Endodermal cell (in vitro differentiated cells): ENCODE data around the gene ADGRF5. TPM values are rescaled to one million over a fixed set of nuclear protein-coding genes. Genes with fewer than 3 reads are reported as not detected.

Experiments
- DNase-seq: peaks from one replicate; pipeline ENCODE4 v3.0.0-alpha.2; 2017
- H3K27ac ChIP-seq: 2 replicates; pipeline ENCODE4 v1.5.1; 2013; ENCODE audit warnings: mild to moderate bottlenecking, low read depth, low read length, moderate library complexity
- H3K27me3 ChIP-seq: 2 replicates; pipeline ENCODE4 v1.6.1; 2013; ENCODE audit warnings: mild to moderate bottlenecking, low read length, moderate library complexity; ENCODE audit not compliant: insufficient read depth, control insufficient read depth, poor library complexity, severe bottlenecking
- H3K36me3 ChIP-seq: 2 replicates; pipeline ENCODE4 v1.7.0; 2013; ENCODE audit warnings: mild to moderate bottlenecking, low read length, moderate library complexity; ENCODE audit not compliant: control insufficient read depth, insufficient read depth
- H3K4me1 ChIP-seq: one replicate; pipeline ENCODE4 v1.7.0; 2013; ENCODE audit warnings: low read length; ENCODE audit not compliant: control insufficient read depth, insufficient read depth
- H3K4me3 ChIP-seq: 2 replicates; pipeline ENCODE4 v1.5.1; 2013; ENCODE audit warnings: mild to moderate bottlenecking, low read length, moderate library complexity
- H3K9ac ChIP-seq: 2 replicates; pipeline ENCODE4 v1.6.1; 2013; ENCODE audit warnings: mild to moderate bottlenecking, low read length, moderate library complexity; ENCODE audit not compliant: poor library complexity, severe bottlenecking; ENCODE audit errors: extremely low read depth
- H3K9me3 ChIP-seq: 2 replicates; pipeline ENCODE4 v1.6.1; 2013; ENCODE audit warnings: mild to moderate bottlenecking, low read length, moderate library complexity; ENCODE audit not compliant: control insufficient read depth
- H3K27ac Mint-ChIP-seq: 2 replicates; pipeline ENCODE4 v1.8.0; 2020; ENCODE audit warnings: mixed read lengths
- H3K27me3 Mint-ChIP-seq: 2 replicates; pipeline ENCODE4 v1.8.0; 2021; ENCODE audit warnings: mild to moderate bottlenecking, mixed read lengths; ENCODE audit not compliant: insufficient read depth
- H3K36me3 Mint-ChIP-seq: 2 replicates; pipeline ENCODE4 v1.8.0; 2020; ENCODE audit warnings: low read depth, mixed read lengths
- H3K4me1 Mint-ChIP-seq: 2 replicates; pipeline ENCODE4 v1.8.0; 2020; ENCODE audit warnings: mixed read lengths
- H3K4me3 Mint-ChIP-seq: 2 replicates; pipeline ENCODE4 v1.8.0; 2020; ENCODE audit warnings: mild to moderate bottlenecking, moderate library complexity, mixed read lengths
- H3K9me3 Mint-ChIP-seq: 2 replicates; pipeline ENCODE4 v1.8.0; 2020; ENCODE audit warnings: mild to moderate bottlenecking, mixed read lengths
- WGBS, 2 experiments: methylation state at CpG; one replicate each; pipeline versions ENCODE4 v1.1.5 to v1.1.7; 2013; ENCODE audit warnings: missing lambda C conversion rate in 2 of 2, mixed read lengths in 1 of 2; ENCODE audit not compliant: insufficient coverage in 1 of 2, insufficient read length in 1 of 2; 5-methylcytosine and 5-hydroxymethylcytosine counted together
- total RNA-seq, 2 donors: library from RNA; stranded (reverse); fragmentation: NEBNext Ultra II Directional in 1 of 2; extraction: Animal tissue kit (Norgen Biotek cat#: 25700) in 1 of 2; gene quantifications; 2 replicates in 1 of 2; 3 replicates in 1 of 2; pipeline ENCODE4 v1.2.1, GENCODE V29; 2021
- TF ChIP-seq, protein P1 (sequence below): fragments of 200-600 bp; sonication (generic); conservative IDR thresholded peaks from 2 replicates; pipeline ENCODE4 v1.5.0; 2021; ENCODE audit warnings: antibody characterized with exemption, mild to moderate bottlenecking

ADGRF5 gene
- total RNA-seq, 2 donors from 2014 or later, result not detected

DNA sequence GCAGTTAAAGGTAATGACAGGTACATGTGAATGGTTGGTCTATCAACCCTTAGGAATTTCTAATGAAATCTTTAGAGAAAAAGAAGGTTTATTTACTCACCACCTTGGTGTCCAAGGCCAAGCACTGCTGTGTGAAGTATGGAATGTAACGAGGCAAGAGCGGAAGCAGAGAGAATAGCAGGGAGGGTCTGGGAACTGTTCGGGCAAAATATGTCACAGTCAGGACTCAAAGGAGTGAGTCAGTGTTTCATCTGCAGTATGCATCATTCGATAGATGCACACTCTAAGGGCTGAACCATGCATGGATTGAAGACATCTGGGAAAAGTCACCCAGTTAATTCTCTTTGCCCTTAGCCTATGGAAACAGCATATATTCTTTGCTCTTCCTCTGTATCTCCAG lies 33.2 kb downstream of the ADGRF5 start:
- no peaks in the 10 kb centered on the region for H3K36me3 ChIP-seq
- no peaks in the 10 kb centered on the region for H3K4me1 Mint-ChIP-seq
- WGBS, 2 experiments, result 87 to 95% methylated on average over 4 of the region's 4 CpGs
- H3K9me3 ChIP-seq, result no peaks in the 10 kb centered on the region
- DNase-seq, result no peak
- TF ChIP-seq, protein P1, sequence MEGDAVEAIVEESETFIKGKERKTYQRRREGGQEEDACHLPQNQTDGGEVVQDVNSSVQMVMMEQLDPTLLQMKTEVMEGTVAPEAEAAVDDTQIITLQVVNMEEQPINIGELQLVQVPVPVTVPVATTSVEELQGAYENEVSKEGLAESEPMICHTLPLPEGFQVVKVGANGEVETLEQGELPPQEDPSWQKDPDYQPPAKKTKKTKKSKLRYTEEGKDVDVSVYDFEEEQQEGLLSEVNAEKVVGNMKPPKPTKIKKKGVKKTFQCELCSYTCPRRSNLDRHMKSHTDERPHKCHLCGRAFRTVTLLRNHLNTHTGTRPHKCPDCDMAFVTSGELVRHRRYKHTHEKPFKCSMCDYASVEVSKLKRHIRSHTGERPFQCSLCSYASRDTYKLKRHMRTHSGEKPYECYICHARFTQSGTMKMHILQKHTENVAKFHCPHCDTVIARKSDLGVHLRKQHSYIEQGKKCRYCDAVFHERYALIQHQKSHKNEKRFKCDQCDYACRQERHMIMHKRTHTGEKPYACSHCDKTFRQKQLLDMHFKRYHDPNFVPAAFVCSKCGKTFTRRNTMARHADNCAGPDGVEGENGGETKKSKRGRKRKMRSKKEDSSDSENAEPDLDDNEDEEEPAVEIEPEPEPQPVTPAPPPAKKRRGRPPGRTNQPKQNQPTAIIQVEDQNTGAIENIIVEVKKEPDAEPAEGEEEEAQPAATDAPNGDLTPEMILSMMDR, result no peak
- no peaks in the 10 kb centered on the region for H3K9me3 Mint-ChIP-seq
- H3K36me3 Mint-ChIP-seq, result no peaks in the 10 kb centered on the region
- no peak overlapping the region for H3K4me3 ChIP-seq
- H3K27ac ChIP-seq, result no peak overlapping the region
- no peaks in the 10 kb centered on the region for H3K4me1 ChIP-seq
- no peaks in the 10 kb centered on the region for H3K27me3 ChIP-seq
- H3K27ac Mint-ChIP-seq, result no peak overlapping the region
- no peak overlapping the region for H3K9ac ChIP-seq
- no peak overlapping the region for H3K4me3 Mint-ChIP-seq
- H3K27me3 Mint-ChIP-seq, result no peaks in the 10 kb centered on the region

DNA sequence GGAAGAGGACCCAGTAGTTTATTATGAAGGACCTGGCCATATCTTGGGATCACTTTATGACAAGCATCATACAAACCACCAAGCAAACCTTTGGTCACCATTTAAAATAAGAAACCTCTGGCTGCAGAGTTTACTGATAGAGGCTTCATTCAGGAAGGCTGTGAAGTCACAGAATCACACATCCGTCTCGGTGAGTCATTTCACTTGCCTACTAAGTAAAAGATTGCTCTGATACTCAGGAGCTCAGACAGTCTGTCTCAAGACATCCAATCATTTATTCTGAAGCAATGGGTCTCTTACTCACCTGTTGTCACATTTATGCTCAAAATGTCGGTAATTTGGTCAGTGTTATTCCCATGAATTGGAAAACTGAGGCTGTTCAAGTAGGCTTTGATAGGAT lies 33.7 kb downstream of the ADGRF5 start:
- Mint-ChIP-seq H3K4me3 (no peak overlapping the region), H3K4me1 (no peaks in the 10 kb centered on the region)
- TF ChIP-seq, protein P1, result no peak

GRCh38 chr6:46882645-46883044 lies 39.1 kb downstream of the ADGRF5 start:
- H3K9me3 Mint-ChIP-seq, result no peaks in the 10 kb centered on the region
- Histone ChIP-seq H3K27ac (no peak overlapping the region), H3K4me1 (no peaks in the 10 kb centered on the region), H3K4me3 (no peak overlapping the region), H3K36me3 (no peaks in the 10 kb centered on the region), H3K9me3 (no peaks in the 10 kb centered on the region), H3K27me3 (no peaks in the 10 kb centered on the region), H3K9ac (no peak overlapping the region)
- H3K36me3 Mint-ChIP-seq, result no peaks in the 10 kb centered on the region
- TF ChIP-seq, protein P1, result no peak
- WGBS, 2 experiments, result 79 to 85% methylated on average over 2 of the region's 2 CpGs
- H3K4me3 Mint-ChIP-seq, result no peak overlapping the region
- DNase-seq, result no peak
- no peak overlapping the region for H3K27ac Mint-ChIP-seq
- H3K27me3 Mint-ChIP-seq, result no peaks in the 10 kb centered on the region
- H3K4me1 Mint-ChIP-seq, result no peaks in the 10 kb centered on the region

More for the DNA sequence above, 33.7 kb downstream of the ADGRF5 start:
- no peaks in the 10 kb centered on the region for H3K36me3 ChIP-seq
- H3K27ac Mint-ChIP-seq, result no peak overlapping the region
- no peak for DNase-seq
- WGBS, 2 experiments, result 79 to 81% methylated on average over 3 of the region's 3 CpGs
- no peaks in the 10 kb centered on the region for H3K27me3 Mint-ChIP-seq
- H3K36me3 Mint-ChIP-seq, result no peaks in the 10 kb centered on the region
- H3K4me3 ChIP-seq, result no peak overlapping the region
- no peaks in the 10 kb centered on the region for H3K4me1 ChIP-seq
- H3K9me3 ChIP-seq, result no peaks in the 10 kb centered on the region
- no peaks in the 10 kb centered on the region for H3K9me3 Mint-ChIP-seq
- H3K27ac ChIP-seq, result no peak overlapping the region
- H3K9ac ChIP-seq, result no peak overlapping the region
- no peaks in the 10 kb centered on the region for H3K27me3 ChIP-seq
